ENCODE results near the gene CLDN22.

GRCh38 chr4:183358215-183358755 lies 38.2 kb upstream of the CLDN22 start:
- TF ChIP-seq, protein P1, sequence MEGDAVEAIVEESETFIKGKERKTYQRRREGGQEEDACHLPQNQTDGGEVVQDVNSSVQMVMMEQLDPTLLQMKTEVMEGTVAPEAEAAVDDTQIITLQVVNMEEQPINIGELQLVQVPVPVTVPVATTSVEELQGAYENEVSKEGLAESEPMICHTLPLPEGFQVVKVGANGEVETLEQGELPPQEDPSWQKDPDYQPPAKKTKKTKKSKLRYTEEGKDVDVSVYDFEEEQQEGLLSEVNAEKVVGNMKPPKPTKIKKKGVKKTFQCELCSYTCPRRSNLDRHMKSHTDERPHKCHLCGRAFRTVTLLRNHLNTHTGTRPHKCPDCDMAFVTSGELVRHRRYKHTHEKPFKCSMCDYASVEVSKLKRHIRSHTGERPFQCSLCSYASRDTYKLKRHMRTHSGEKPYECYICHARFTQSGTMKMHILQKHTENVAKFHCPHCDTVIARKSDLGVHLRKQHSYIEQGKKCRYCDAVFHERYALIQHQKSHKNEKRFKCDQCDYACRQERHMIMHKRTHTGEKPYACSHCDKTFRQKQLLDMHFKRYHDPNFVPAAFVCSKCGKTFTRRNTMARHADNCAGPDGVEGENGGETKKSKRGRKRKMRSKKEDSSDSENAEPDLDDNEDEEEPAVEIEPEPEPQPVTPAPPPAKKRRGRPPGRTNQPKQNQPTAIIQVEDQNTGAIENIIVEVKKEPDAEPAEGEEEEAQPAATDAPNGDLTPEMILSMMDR (IDR thresholded peaks at IDR 0.05; ENCODE audit: borderline replicate concordance, extremely low read depth, low read length, poor library complexity, severe bottlenecking) = no peak
- TF ChIP-seq EZH2 (IDR thresholded peaks at IDR 0.05; ENCODE audit: borderline replicate concordance, low read depth, low read length, severe bottlenecking) = no peak

Measured in DND-41 (cell line).